ENCODE measurements around the gene CDH1. TPM values are rescaled to one million over a fixed set of nuclear protein-coding genes. Genes with fewer than 3 reads are reported as not detected.

Gene CDH1
- total RNA-seq, 1 donor, result not detected

DNA sequence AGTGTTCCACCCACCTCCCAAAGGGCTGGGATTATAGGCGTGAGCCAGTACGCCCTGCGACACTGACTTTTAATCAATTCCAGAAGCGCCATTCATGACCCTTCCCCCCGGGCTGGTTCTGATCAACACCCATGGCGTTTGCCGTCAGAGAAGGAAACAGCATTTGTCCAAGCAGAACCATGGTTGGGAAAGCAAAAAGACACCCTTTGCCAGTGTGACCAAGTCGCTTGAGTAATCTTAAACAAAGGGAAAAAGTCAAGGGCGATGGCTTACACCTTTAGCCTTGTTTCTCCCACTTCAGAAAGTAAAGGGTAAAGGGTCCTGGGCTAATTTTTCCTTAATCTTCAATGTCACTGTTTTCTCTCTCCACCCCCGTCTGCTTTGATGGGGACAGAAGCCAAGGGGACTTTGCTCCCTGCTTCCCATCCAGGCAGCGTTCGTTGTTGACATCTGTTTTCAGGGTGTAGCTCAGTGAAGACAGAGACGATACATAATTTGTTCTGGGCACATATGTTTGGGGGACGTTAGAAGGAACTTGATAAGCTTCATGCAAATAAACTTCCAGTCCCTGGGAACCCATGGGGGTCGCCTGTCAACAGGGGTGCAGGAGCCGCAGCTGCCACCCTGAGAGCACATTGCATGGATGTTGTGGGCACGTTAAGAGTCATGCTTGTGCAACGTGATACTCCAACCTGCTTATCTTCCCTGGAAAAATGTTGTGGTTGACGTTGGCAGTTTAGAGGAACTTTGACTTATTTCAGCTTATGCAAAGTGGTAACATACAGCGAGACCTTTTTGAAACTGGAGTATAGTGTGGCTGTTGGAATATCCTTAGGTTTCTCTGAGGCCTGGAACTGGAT, 55.6 kb downstream of the CDH1 start:
- no peak overlapping the region for H3K4me3 ChIP-seq (ENCODE audit: low read depth, low read length)
- TF ChIP-seq, protein P1, sequence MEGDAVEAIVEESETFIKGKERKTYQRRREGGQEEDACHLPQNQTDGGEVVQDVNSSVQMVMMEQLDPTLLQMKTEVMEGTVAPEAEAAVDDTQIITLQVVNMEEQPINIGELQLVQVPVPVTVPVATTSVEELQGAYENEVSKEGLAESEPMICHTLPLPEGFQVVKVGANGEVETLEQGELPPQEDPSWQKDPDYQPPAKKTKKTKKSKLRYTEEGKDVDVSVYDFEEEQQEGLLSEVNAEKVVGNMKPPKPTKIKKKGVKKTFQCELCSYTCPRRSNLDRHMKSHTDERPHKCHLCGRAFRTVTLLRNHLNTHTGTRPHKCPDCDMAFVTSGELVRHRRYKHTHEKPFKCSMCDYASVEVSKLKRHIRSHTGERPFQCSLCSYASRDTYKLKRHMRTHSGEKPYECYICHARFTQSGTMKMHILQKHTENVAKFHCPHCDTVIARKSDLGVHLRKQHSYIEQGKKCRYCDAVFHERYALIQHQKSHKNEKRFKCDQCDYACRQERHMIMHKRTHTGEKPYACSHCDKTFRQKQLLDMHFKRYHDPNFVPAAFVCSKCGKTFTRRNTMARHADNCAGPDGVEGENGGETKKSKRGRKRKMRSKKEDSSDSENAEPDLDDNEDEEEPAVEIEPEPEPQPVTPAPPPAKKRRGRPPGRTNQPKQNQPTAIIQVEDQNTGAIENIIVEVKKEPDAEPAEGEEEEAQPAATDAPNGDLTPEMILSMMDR (IDR thresholded peaks at IDR 0.05; ENCODE audit: insufficient read depth, low read length), result no peak
- peak; percentile 80 for DNase-seq (ENCODE audit: low read depth)

DNA sequence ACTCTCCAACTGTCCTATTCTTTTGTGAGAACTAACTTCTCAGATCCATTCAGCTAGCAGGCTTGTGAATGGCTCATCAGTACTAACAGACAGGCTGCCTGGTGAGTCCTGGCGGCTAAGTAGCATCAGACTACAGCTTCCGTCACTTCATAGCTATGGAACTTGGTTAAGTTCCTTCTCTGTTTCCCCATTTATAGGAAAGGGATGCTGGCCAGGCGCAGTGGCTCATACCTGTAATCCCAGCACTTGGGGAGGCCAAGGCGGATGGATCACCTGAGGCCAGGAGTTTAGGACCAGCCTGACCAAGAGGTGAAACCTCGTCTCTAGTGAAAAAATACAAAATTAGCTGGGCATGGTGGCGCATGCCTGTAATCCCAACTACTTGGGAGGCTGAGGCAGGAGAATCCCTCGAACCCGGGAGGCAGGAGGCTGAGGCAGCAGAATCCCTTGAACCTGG, 56.3 kb downstream of the CDH1 start:
- TF ChIP-seq, protein P1 (IDR thresholded peaks at IDR 0.05; ENCODE audit: insufficient read depth, low read length), result no peak
- DNase-seq (ENCODE audit: low read depth), result no peak
- H3K4me3 ChIP-seq (ENCODE audit: low read depth, low read length), result no peak overlapping the region

DNA sequence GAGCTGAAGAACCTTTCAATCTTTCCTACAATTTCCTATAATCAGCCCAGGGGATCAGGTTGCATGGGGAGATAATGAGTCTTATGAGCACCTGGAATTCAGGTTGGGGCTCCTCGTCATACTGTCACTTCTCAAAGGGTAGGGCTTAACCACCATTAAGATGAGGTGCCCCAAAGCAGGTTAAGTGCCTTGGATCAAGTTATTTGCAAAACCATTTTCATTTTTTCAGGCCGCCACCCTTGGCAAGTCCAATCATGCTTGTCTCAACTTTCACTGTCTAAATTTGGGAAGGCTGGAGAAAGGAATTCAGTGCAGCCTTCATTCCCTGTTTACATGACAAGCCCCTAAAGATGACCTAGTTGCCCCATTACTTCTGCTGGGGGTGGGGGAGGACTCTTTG, 61.3 kb downstream of the CDH1 start:
- no peak overlapping the region for H3K4me3 ChIP-seq (ENCODE audit: low read depth, low read length)
- TF ChIP-seq, protein P1 (IDR thresholded peaks at IDR 0.05; ENCODE audit: insufficient read depth, low read length), result no peak
- peak; percentile 37 for DNase-seq (ENCODE audit: low read depth)

DNA sequence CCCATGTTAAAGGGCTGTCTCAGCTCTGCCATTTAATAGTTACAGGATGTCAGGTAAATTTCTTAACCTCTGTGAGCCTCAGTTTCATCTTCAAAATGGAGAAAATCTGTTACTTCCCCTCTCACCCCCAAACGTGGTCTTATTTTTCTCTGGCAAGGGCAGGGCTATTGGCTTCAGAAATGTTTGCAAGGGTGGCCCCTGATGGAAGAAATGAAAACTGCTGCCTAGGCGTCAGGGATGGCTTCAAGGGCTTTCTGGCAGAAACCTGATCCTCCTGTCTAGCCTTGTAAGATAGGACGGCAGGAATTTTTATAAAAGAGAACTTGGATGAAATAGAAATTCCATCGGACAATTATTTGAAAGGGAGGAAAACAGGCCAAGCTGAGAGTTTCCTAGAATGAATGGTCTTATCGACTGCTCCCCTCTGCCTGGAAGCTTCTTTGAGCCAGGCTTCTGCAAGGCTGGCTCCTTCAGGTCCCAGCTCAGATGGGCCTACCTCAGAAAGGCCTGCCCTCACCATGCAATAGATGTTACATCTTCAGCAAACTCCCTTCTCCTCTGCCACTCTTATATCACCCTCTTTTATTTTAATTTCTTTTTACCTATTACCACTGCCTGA, 63.3 kb downstream of the CDH1 start:
- DNase-seq (ENCODE audit: low read depth), result peak; percentile 96
- TF ChIP-seq, protein P1 (IDR thresholded peaks at IDR 0.05; ENCODE audit: insufficient read depth, low read length), result peak; percentile 85
- no peak overlapping the region for H3K4me3 ChIP-seq (ENCODE audit: low read depth, low read length)

DNA sequence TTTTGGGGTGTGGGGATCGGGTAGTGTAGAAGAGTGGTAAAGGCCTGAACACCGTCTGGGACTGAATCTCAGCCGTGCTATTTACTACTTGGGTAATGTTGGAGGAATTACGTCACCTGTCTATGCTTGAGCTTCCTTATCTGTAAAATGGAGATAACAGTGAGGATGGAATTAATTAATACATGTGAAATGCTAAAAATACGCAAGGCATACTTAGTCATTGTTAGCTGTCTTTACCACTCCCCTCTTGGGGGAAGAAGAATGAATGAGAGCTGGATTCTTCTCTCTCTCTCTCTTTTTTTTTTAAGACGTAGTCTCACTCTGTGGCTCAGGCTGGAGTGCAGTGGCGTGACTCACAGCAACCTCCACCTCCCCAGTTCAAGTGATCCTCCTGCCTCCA, 65.1 kb downstream of the CDH1 start:
- H3K4me3 ChIP-seq (ENCODE audit: low read depth, low read length), result no peak overlapping the region
- DNase-seq (ENCODE audit: low read depth), result peak; percentile 96
- TF ChIP-seq, protein P1 (IDR thresholded peaks at IDR 0.05; ENCODE audit: insufficient read depth, low read length), result no peak

DNA sequence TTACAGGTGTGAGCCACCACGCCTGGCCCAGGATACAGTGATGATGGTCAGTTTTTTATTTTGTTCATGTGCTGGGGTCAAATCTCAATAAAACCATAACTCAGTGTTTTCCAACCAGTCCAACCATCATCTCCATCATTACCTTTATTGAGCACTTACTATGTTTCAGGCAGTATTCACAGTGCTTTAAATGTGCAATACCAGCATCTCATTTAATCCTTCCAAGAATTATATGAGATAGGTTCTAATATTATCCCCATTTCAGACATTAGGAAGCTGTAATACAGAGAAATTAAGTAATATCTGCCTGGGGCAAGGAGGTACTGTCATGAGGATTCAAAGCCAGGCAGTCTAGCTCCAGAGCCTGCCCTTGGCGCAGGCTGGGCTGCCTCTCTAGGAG, 69.3 kb downstream of the CDH1 start:
- DNase-seq (ENCODE audit: low read depth), result no peak
- no peak overlapping the region for H3K4me3 ChIP-seq (ENCODE audit: low read depth, low read length)
- TF ChIP-seq, protein P1 (IDR thresholded peaks at IDR 0.05; ENCODE audit: insufficient read depth, low read length), result no peak
